GM12801 (cell line): ENCODE results near the gene C6orf132.

Experiments used
- CTCF ChIP-seq: IDR thresholded peaks from one replicate; pipeline ENCODE4 v1.5.1; 2011; ENCODE audit warnings: control low read depth; ENCODE audit not compliant: insufficient read length; ENCODE audit errors: extremely low read depth

Gene C6orf132

GRCh38 chr6:42179261-42179944 is 37.0 kb upstream of the C6orf132 start:
- no peak for TF ChIP-seq CTCF

- TF ChIP-seq CTCF, result no peak
These were observed 35.3 kb upstream of the C6orf132 start for GRCh38 chr6:42177514-42178364.

- no peak for TF ChIP-seq CTCF
These were observed 34.6 kb upstream of the C6orf132 start for GRCh38 chr6:42176981-42177380.

- TF ChIP-seq CTCF, result no peak
These were observed 33.4 kb upstream of the C6orf132 start for GRCh38 chr6:42175860-42176259.

- no peak for TF ChIP-seq CTCF
These were observed 30.7 kb upstream of the C6orf132 start, which contains the start of gene GUCA1A for GRCh38 chr6:42173101-42173500. Gene GUCA1A (plus strand): TSS chr6:42173364. CDS start chr6:42173614, 250 bp downstream.

GRCh38 chr6:42171813-42172581 is 29.6 kb upstream of the C6orf132 start:
- TF ChIP-seq CTCF, result no peak

GRCh38 chr6:42168650-42169049 is 26.2 kb upstream of the C6orf132 start:
- TF ChIP-seq CTCF, result no peak
